AG09319 (cell line): Measurements from ENCODE around the gene CA5A.

Source experiments
- DNase-seq: peaks from one replicate; pipeline ENCODE4 v3.0.0-alpha.2; 2010; ENCODE audit warnings: low read depth; ENCODE audit errors: extremely low read depth
- TF ChIP-seq, protein P1 (sequence below): IDR thresholded peaks from 2 replicates; pipeline ENCODE4 v1.5.1; 2011; ENCODE audit warnings: low read depth, mild to moderate bottlenecking, inconsistent platforms, low read length, moderate library complexity

CA5A gene

DNA sequence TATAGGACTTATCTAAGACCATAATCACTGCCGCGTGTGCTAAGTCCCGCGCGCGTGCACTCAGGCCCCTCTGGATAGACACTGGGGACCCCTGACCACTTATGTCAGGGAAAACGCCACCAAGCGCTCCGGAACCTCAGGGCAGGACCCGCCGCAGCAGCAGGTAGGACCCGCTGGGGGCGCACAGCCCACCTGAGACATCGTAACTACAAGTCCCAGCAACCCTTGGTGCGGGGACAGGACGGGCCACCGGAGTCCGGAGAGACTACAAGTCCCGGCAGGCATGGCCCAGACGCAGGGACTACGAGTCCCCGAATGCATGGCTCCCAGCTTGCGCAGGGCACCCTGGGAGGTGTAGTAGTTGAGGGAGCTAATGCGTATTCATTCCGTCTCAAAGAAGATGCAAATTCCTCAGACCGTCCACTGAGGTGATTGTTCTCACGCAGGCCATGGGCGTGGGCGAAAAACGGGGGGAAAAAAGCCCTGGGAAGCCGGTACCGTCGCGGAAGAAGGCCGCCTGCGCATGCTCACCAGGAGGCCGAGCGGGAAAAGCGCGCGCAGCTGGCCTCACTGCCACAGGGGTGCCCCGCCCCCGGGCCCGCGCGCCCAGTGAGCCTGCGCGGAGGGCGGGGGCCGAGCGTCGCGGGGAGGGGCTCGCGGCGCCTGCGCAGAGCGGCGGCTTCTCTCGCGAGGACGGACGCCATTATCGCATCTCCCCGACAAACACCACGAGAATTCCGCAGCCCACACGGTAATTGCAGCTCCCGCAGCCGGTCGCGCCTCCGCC, 14.6 kb upstream of the CA5A start, which contains the start of gene BANP:
Gene BANP, plus strand, starts transcription at position 670 of the 787 bp plus-strand sequence. CDS start 23,682 bp downstream, outside the sequence.
- TF ChIP-seq, protein P1, sequence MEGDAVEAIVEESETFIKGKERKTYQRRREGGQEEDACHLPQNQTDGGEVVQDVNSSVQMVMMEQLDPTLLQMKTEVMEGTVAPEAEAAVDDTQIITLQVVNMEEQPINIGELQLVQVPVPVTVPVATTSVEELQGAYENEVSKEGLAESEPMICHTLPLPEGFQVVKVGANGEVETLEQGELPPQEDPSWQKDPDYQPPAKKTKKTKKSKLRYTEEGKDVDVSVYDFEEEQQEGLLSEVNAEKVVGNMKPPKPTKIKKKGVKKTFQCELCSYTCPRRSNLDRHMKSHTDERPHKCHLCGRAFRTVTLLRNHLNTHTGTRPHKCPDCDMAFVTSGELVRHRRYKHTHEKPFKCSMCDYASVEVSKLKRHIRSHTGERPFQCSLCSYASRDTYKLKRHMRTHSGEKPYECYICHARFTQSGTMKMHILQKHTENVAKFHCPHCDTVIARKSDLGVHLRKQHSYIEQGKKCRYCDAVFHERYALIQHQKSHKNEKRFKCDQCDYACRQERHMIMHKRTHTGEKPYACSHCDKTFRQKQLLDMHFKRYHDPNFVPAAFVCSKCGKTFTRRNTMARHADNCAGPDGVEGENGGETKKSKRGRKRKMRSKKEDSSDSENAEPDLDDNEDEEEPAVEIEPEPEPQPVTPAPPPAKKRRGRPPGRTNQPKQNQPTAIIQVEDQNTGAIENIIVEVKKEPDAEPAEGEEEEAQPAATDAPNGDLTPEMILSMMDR = peak; percentile 32
- peak; percentile 97 for DNase-seq

- DNase-seq = no peak
- TF ChIP-seq, protein P1 = no peak
These were observed 12.9 kb upstream of the CA5A start for GRCh38 chr16:87949071-87949744.

DNA sequence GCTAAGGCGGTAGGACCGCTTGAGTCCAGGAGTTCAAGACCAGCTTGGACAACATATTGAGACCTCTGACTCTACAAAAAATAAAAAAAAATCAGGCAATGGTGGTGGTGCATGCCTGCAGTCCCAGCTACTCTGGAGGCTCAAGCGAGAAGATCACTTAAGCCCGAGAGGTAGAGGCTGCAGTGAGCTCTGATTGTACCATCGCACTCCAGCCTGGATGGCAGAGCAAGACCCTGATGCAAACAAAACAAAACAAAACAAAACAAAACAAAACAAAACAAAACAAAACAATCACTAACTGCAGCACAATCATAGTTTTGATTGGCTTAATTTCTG, 12.4 kb upstream of the CA5A start:
- TF ChIP-seq, protein P1 = no peak
- DNase-seq = no peak

DNA sequence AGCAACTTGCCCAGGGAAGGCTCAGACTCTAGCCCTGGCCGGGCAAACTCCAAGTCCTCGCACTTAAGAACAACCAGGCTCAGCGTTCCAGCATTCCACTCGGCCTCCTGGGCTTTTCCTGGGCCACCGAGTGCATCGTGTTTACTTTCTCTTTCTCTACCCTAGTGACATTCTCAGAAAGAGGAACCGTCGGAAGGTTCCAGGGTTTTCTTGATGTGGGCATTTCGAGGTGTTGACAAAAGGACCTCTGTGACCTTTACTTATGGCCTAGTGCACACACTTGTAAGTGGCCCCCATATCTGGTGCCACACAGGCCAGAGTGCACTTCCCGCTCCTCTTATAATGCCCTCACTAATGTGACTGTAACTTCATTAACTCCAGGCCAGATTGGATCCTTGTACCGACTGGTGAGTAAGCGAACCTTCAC, 11.8 kb upstream of the CA5A start:
- TF ChIP-seq, protein P1 = no peak
- DNase-seq = no peak

DNA sequence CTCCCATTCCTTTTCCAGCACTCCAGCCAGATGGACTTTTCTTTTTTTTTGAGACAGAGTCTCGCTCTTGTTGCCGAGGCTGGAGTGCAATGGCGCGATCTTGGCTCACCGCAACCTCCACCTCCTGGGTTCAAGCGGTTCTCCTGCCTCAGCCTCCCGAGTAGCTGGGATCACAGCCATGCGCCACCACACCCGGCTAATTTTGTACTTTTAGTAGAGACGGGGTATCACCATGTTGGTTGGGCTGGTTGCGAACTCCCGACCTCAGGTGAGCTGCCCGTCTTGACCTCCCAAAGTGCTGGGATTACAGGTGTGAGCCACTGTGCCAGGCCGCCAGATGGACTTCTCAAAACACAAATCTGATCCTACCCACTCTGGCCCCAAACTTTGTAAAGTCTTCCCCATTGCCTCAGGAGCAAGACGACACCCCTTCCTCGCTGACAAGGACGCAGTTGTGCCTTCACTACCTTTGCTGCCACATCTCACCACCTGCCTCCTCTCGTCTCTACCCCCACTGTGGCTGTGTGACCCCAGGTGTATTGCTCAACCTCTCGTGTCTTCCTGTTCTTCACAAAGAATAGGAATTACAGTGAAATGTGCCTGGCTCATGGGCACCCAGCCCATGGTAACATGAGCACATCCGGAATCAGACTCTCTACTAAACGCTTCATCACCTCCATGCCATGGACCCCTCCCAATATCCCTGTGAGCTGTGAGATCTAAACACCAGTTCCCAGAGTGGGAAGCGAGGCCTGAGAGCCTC, 11.2 kb upstream of the CA5A start:
- no peak for DNase-seq
- TF ChIP-seq, protein P1 = no peak

DNA sequence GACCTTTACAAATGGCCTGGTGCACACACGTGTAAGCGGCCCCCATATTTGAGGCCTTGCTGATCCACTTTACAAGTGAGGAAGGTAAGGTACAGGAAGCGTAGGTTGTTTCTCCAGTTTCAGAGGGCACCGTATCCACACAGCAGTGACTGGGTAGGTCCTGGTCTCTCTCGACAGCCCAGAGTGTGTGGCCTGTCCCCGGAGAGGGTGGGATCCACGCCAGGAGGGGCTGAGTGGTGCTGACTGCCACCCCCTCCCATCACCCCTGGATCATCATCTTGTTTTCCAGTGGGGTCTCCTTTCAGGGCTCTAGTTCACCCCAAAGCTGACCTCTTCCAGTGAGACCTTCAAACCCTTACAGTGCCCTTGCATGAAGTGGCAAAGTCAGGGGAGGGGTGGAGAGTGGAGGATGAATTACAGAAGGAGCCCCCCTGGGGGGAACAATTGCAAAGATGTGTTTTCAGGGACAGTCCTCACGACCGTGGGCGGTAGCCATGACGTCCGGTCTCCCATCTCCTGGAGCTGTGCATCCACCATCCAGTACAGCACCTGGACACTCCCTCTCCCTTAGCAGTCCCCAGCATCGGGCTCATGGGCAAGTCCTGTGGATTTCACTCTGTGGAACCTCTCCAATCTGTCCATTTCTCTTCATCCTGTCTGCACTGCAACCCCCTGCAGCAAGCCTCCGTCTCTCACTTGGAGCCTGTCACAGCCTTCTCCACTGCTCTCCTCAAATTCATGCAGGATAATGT, 10.4 kb upstream of the CA5A start:
- no peak for DNase-seq
- TF ChIP-seq, protein P1 = no peak
